LNCaP clone FGC (cell line): ENCODE measurements around the gene FSTL4.

Source experiments
- DNase-seq: peaks from one replicate; pipeline ENCODE4 v3.0.0-alpha.2; 2011; ENCODE audit warnings: low read depth
- H3K4me3 ChIP-seq: 2 replicates; pipeline ENCODE4 v1.5.1; 2011; ENCODE audit warnings: mild to moderate bottlenecking, low read depth, low read length, control low read depth
- TF ChIP-seq, protein P1 (sequence below): IDR thresholded peaks from 2 replicates; pipeline ENCODE4 v1.5.1; 2012; ENCODE audit warnings: mild to moderate bottlenecking; ENCODE audit not compliant: control insufficient read depth, insufficient read depth; ENCODE audit errors: extremely low read depth

FSTL4 gene

DNA sequence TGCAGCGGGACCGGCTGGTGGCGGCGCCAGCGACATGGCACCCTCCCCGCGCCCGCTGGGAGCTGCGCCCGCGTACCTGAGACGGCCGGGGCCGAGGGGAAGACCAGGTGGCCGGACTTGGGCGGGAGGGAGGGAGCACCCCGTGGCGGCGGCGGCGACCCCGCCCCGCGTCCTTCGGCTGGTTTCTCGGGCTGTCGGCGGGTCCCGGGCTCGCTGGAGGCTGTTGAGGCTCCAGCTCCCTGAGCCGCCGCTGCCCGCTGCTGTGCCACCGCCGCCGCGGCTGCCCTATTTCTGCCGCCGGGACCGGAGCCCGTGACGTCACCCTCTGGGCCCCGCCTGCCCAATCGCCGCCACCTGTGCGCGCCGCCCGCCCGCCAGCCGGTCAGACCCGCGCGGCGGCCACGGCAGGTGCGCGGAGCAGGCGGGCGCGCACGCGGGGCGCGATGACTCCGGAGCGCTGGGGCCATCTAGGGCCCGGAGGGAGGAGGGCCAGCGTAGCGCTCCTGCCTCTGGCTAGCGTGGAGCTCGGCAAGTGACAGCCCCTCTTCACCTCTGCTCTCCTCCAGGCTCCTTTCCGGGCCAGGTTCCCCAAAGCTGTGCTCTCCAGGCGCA, at the start of gene FSTL4:
Gene FSTL4 (minus strand): TSS at position 293 of the 612 bp plus-strand sequence.
- TF ChIP-seq, protein P1, sequence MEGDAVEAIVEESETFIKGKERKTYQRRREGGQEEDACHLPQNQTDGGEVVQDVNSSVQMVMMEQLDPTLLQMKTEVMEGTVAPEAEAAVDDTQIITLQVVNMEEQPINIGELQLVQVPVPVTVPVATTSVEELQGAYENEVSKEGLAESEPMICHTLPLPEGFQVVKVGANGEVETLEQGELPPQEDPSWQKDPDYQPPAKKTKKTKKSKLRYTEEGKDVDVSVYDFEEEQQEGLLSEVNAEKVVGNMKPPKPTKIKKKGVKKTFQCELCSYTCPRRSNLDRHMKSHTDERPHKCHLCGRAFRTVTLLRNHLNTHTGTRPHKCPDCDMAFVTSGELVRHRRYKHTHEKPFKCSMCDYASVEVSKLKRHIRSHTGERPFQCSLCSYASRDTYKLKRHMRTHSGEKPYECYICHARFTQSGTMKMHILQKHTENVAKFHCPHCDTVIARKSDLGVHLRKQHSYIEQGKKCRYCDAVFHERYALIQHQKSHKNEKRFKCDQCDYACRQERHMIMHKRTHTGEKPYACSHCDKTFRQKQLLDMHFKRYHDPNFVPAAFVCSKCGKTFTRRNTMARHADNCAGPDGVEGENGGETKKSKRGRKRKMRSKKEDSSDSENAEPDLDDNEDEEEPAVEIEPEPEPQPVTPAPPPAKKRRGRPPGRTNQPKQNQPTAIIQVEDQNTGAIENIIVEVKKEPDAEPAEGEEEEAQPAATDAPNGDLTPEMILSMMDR = peak; percentile 45
- DNase-seq = no peak
- H3K4me3 ChIP-seq = peak within 1 kb of the TSS; percentile 36

DNA sequence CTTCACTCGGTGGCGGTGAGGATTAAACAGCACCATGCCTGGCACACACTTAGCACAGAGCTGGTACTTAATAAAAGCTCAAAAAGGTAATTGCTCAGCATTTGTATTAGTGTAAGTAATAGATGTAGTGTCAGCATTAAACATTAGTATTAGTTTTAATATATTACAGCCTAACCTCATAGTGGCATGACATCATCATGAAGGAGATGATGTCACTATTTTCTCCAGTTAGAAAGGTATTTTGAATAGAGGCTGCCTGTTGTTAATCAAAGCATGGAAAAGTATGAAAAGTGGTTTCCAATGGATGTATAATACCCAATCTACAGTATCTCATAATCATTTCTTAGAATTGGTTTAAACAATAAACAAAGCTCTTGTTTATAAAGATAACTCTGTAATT, 49.0 kb upstream of the FSTL4 start:
- DNase-seq = no peak
- H3K4me3 ChIP-seq = no peak overlapping the region
- TF ChIP-seq, protein P1 = no peak

DNA sequence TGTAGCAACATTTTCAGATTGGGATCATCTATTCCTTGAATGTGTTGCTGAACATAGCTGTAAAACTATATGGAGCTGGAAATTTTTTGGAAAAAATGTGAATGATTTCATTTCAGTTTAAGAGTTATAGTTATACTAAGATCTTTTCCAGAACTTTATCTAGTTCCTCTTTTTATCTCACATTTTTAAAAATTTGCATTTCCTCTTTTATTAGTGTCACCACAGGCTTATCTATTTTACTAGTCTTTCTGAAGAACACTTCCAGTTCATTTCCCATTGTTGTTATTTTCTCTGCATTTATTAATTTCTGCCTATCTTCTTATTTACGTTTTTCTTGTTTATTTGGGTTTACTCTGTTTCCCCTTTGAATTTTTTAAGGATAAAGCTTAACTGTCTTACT, 46.0 kb upstream of the FSTL4 start:
- no peak for DNase-seq
- TF ChIP-seq, protein P1 = no peak
- no peak overlapping the region for H3K4me3 ChIP-seq

DNA sequence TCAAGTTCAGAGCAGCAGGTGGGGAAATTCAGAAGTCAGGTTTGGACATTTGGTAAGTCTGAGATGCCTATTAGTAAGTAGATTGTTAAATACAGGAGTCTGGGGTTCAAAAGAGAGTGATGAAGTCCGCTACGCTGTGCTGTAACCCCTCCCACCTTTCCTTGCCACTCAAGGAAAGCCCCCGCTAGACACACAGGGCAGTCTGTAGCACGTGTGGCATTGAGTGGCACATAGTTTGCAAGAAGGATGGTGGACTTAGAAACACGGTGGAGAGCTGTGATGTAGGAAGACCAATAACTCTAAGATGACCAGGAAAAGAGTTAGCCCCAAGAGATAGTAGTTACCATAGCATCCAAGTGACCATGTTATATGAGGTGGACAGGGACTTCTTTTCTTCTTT, 44.7 kb upstream of the FSTL4 start:
- DNase-seq = no peak
- H3K4me3 ChIP-seq = no peak overlapping the region
- TF ChIP-seq, protein P1 = no peak

DNA sequence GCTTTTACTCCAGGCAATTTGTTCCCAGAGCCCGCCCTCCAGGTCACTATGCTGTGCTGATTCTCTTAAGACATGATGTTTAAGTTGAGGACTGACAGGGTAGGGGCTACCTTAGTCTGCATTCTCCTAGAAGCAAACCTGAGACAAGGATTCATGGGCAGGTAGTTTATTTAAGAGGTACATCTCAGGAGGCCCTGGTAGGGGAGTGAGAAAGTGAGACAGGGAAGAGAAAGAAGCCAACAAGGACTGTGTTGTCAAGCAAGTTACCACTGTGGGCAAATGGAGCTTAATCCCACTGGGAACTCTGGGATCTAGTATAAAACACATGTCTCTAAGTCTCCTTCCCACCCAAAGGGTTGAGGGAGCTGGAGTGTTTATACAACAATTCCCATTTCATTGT, 43.6 kb upstream of the FSTL4 start:
- TF ChIP-seq, protein P1 = no peak

DNA sequence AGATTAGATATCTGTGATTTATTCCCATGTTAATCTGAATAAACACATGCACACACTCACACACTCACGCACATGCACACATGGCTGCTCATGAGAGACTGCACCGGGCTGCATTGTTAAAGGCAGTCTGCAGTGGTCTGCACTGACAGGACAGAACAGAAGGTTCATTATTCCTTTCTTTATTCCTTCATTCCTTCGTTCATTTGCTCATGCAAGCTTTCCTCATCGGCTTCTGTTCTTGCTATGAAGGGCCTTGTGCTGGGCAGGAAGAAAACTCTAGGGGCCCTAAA, 41.4 kb upstream of the FSTL4 start:
- DNase-seq = no peak
- TF ChIP-seq, protein P1 = no peak
- no peak overlapping the region for H3K4me3 ChIP-seq

More for the DNA sequence above, 43.6 kb upstream of the FSTL4 start:
- H3K4me3 ChIP-seq = no peak overlapping the region
- no peak for DNase-seq

DNA sequence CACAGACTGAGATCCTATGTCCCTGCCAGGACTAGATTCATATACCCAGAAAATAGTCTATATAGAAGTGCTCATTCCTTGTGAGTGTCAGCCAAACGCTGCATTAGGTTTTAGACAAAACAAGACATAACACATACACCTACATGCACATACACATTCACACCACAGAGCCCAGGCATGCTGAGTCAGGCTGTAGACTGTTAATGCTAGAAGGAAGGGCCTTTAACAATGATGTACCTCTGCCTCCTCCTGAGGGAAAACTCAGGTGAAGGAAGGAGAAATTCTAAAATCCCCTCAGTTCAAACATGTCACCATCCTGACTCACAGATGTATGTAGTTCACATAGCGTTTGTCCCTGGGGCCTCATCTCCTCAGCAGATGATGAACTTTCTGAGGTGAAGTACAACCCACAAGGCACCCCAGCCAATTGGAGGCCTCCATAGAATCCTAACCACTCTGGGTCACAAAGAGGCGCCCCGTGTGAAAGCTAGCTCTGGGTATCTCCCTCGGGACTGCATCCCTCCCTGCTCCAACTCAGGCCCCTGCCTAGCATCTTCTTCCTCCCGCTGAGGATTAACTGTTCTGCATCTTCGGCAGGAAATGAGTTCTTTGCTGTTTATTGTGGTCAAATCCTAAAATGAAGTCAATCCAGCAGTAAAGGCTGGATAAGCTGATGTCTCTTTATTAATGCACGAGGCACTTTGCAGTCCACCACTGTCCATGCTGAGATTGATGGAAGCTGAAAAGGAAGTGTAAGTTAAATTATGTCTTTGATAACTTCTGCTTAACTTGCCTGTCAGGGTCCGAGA, 40.8 kb upstream of the FSTL4 start:
- TF ChIP-seq, protein P1 = no peak
- no peak for DNase-seq
- no peak overlapping the region for H3K4me3 ChIP-seq
